Parathyroid adenoma (tissue), 2 donors: ENCODE results near the gene ANKRD65.
A peak's percentile ranks its signal among the peaks of the same experiment; 100 is the strongest.

Experiments
- H2AFZ ChIP-seq: fragments of 300-600 bp; sonication (generic); one replicate; pipeline ENCODE4 v1.7.0; 2017; ENCODE audit warnings: antibody characterized with exemption, mild to moderate bottlenecking
- H3K27ac ChIP-seq: fragments of 300-600 bp; sonication (generic); one replicate; pipeline ENCODE4 v1.7.0; 2017
- H3K27me3 ChIP-seq: fragments of 300-600 bp; sonication (generic); one replicate; pipeline ENCODE4 v1.7.0; 2017; ENCODE audit warnings: low read length; ENCODE audit not compliant: control insufficient read depth, insufficient read depth
- H3K36me3 ChIP-seq: fragments of 300-600 bp; sonication (generic); one replicate; pipeline ENCODE4 v1.7.0; 2017; ENCODE audit warnings: low read length; ENCODE audit not compliant: control insufficient read depth, insufficient read depth
- H3K4me1 ChIP-seq: fragments of 300-600 bp; sonication (generic); one replicate; pipeline ENCODE4 v1.7.0; 2017; ENCODE audit warnings: control low read depth
- H3K4me2 ChIP-seq: fragments of 300-600 bp; sonication (generic); one replicate; pipeline ENCODE4 v1.7.0; 2017; ENCODE audit warnings: low read length
- H3K4me3 ChIP-seq: fragments of 300-600 bp; sonication (generic); one replicate; pipeline ENCODE4 v1.7.0; 2017; ENCODE audit warnings: low read depth, low read length
- H3K79me2 ChIP-seq: fragments of 300-600 bp; sonication (generic); one replicate; pipeline ENCODE4 v1.7.0; 2017; ENCODE audit warnings: control low read depth
- H3K9ac ChIP-seq: fragments of 300-600 bp; sonication (generic); one replicate; pipeline ENCODE4 v1.7.0; 2017; ENCODE audit warnings: mild to moderate bottlenecking
- H3K9me3 ChIP-seq: fragments of 300-600 bp; sonication (generic); one replicate; pipeline ENCODE4 v1.7.0; 2017; ENCODE audit warnings: low read length; ENCODE audit not compliant: control insufficient read depth
- CTCF ChIP-seq: fragments of 300-600 bp; sonication (generic); IDR thresholded peaks from one replicate; pipeline ENCODE4 v1.7.0; 2017; ENCODE audit warnings: antibody characterized with exemption, mild to moderate bottlenecking
- donor health status: primary hyperparathyroidism.

The ANKRD65 gene

GRCh38 chr1:1380860-1381259 is 40.2 kb downstream of the ANKRD65 start:
- no peak overlapping the region for H3K4me2 ChIP-seq
- no peak overlapping the region for H3K27ac ChIP-seq
- H3K4me3 ChIP-seq: no peak overlapping the region
- no peaks in the 10 kb centered on the region for H3K9me3 ChIP-seq
- no peak for TF ChIP-seq CTCF
- no peaks in the 10 kb centered on the region for H3K4me1 ChIP-seq
- no peak overlapping the region for H3K9ac ChIP-seq
- no peaks in the 10 kb centered on the region for H3K79me2 ChIP-seq
- no peaks in the 10 kb centered on the region for H3K27me3 ChIP-seq
- no peaks in the 10 kb centered on the region for H3K36me3 ChIP-seq
- no peak overlapping the region for H2AFZ ChIP-seq

GRCh38 chr1:1377540-1378205 is 43.4 kb downstream of the ANKRD65 start:
- no peaks in the 10 kb centered on the region for H3K4me1 ChIP-seq
- no peak overlapping the region for H2AFZ ChIP-seq
- no peak for TF ChIP-seq CTCF

GRCh38 chr1:1376551-1377226 is 44.4 kb downstream of the ANKRD65 start:
- no peak for TF ChIP-seq CTCF
- no peaks in the 10 kb centered on the region for H3K4me1 ChIP-seq
- H3K4me2 ChIP-seq: no peak overlapping the region
- H3K27ac ChIP-seq: no peak overlapping the region
- no peaks in the 10 kb centered on the region for H3K36me3 ChIP-seq
- H2AFZ ChIP-seq: no peak overlapping the region
- H3K9me3 ChIP-seq: no peaks in the 10 kb centered on the region
- H3K27me3 ChIP-seq: no peaks in the 10 kb centered on the region
- H3K9ac ChIP-seq: no peak overlapping the region
- H3K79me2 ChIP-seq: no peaks in the 10 kb centered on the region
- H3K4me3 ChIP-seq: no peak overlapping the region

More at GRCh38 chr1:1377540-1378205, 43.4 kb downstream of the ANKRD65 start:
- Histone ChIP-seq H3K4me3 (no peak overlapping the region), H3K27ac (no peak overlapping the region), H3K79me2 (no peaks in the 10 kb centered on the region), H3K36me3 (no peaks in the 10 kb centered on the region), H3K9me3 (no peaks in the 10 kb centered on the region), H3K9ac (no peak overlapping the region), H3K27me3 (no peaks in the 10 kb centered on the region), H3K4me2 (no peak overlapping the region)

GRCh38 chr1:1374929-1375662 is 46.0 kb downstream of the ANKRD65 start, which contains the start of gene AURKAIP1:
Gene AURKAIP1 (minus strand): TSS chr1:1375207. CDS start chr1:1374756, 451 bp downstream.
- no peaks in the 10 kb centered on the region for H3K9me3 ChIP-seq
- H3K27ac ChIP-seq: peak within 1 kb of the TSS; percentile 91
- no peak for TF ChIP-seq CTCF
- H3K4me1 ChIP-seq: no peaks in the 10 kb centered on the region
- H3K36me3 ChIP-seq: no peaks in the 10 kb centered on the region
- H3K4me3 ChIP-seq: peak within 1 kb of the TSS; percentile 97
- peak within 1 kb of the TSS; percentile 80 for H2AFZ ChIP-seq
- peak within 1 kb of the TSS; percentile 92 for H3K4me2 ChIP-seq
- no peaks in the 10 kb centered on the region for H3K27me3 ChIP-seq
- no peaks in the 10 kb centered on the region for H3K79me2 ChIP-seq
- H3K9ac ChIP-seq: peak within 1 kb of the TSS; percentile 57
